ENCODE results near the gene KRTAP1-1.
"Not testable (repeated sequence)": the region's sequence is repeated elsewhere in the genome, so short reads cannot be mapped to it uniquely, and the experiment has no call there.

The KRTAP1-1 gene, protein sequence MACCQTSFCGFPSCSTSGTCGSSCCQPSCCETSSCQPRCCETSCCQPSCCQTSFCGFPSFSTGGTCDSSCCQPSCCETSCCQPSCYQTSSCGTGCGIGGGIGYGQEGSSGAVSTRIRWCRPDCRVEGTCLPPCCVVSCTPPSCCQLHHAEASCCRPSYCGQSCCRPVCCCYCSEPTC
- 0 reads per million in 2 experiments for total RNA-seq

- DNase-seq (ENCODE audit: low read depth), result not testable (repeated sequence)
Observed at GRCh38 chr17:41040783-41041571, at the start of gene KRTAP1-1. KRTAP1-1 (minus strand) TSS chr17:41041450; CDS start chr17:41041397, 53 bp downstream.

DNA sequence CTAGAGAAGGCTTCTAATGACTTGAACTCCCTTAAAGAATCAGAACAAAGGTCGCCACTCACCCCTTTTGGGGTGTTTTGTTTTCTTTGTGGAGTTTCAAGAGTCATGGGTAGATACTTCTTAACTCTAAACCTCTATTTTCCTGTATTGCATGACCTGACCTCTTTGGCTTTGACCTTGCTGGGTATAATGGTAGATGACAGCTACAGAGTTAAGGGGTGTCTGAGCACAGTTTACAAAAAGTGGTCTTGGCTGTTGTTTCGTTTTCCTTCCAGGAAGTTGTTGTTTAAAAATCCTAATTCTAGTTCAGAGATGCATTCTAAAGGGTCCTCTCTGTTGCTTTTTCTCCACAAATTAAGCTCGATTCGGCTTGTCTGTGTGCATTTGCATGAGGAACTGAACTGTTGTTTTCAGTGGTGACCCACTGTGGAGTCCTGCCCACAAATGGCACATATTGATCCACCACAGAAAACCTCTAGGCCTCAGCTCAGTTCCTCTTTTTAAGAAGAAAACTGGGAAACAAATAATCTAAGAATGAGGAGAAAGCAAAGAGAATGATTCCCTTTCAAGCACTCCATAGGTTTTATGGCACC is 47.6 kb upstream of the KRTAP1-1 start:
- DNase-seq (ENCODE audit: low read depth), result not testable (repeated sequence)

DNA sequence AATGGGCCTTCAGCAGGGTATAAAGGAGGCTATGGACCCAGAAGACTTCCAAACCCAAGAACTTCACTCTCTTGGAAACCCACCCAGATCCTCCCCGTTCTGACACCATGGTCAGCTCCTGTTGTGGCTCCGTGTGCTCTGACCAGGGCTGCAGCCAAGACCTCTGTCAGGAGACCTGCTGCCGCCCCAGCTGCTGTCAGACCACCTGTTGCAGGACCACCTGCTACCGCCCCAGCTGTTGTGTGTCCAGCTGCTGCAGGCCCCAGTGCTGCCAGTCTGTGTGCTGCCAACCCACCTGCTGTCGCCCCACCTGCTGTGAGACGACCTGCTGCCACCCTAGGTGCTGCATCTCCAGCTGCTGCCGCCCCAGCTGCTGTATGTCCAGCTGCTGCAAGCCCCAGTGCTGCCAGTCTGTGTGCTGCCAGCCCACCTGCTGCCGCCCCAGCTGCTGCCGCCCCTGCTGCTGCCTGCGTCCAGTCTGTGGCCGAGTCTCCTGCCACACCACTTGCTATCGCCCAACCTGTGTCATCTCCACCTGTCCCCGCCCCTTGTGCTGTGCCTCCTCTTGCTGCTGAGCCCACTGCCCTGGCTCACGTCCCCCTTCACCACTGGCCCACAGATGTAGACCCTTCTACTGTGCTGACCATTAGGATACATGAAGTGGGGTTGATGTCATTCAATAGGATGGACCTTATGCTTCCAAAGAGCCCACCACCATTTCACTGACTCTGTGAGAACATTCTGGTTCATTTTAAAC is 43.0 kb upstream of the KRTAP1-1 start, which contains the start of gene KRTAP4-7:
Gene KRTAP4-7, plus strand, starts transcription at position 51 of the 757 bp plus-strand sequence. Its CDS starts 57 bp downstream, at position 108.
- not testable (repeated sequence) for DNase-seq (ENCODE audit: low read depth)

GRCh38 chr17:41083427-41083826 is 42.2 kb upstream of the KRTAP1-1 start:
- DNase-seq (ENCODE audit: low read depth), result not testable (repeated sequence)

- no peak for DNase-seq (ENCODE audit: low read depth)
Observed at GRCh38 chr17:41082626-41083025, 41.4 kb upstream of the KRTAP1-1 start.

DNA sequence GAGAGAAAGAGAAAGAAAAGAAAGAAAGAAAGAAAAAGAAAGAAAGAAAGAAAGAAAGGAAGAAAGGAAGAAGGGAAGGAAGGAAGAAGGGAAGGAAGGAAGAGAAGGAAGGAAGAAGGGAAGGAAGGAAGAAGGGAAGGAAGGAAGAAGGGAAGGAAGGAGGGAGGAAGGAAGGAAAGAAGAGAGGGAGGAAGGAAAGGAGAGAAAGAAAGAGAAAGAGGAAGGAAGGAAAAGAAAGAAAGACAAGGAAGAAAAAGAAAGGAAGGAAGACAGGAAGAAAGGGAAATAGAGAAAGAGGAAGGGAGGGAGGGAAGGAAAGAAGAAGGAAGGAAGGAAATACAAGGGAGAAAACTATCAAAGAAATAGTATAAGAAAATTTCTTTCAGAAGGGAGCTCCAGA is 35.5 kb upstream of the KRTAP1-1 start:
- DNase-seq (ENCODE audit: low read depth), result no peak

DNA sequence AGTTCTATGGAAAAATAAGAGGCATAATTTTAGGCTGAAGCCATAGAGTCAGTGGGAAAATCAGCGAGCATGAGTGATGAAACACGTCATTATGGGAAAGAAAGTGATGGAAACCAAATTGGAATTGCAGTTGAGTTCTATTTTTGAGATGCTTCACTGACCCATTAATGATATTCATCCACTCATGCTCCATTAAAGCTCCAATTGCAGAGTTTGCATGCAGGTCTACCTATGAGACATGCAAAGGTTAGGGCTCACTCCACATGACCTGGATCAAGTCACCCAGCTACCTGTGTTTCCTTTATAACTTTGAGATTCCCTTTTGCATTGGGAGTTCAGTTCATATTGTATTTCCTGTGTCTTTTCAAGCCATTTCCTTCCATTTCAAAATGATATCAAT is 32.4 kb upstream of the KRTAP1-1 start:
- DNase-seq (ENCODE audit: low read depth), result no peak

GRCh38 chr17:41071606-41072360 is 30.5 kb upstream of the KRTAP1-1 start:
- no peak for DNase-seq (ENCODE audit: low read depth)

GRCh38 chr17:41069031-41069430 is 27.8 kb upstream of the KRTAP1-1 start:
- no peak for DNase-seq (ENCODE audit: low read depth)

DNA sequence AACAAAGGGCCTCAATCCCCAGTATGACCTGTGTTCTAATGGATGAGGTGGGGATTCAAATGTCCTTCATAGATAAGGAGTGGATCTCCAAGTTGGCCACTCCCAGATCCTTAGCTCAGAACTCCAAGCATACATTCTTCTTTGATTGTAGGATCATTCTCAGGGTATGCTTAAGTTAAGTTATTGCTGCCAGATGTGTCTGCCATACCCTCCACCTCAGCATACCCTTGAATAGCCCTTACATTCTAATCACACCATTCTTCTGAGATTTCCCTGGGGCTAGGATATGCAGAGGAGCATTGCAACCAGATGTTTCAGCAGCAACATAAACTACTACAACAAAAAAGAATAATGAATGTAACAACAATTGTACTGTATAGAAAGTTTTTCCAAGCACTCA is 26.0 kb upstream of the KRTAP1-1 start:
- no peak for DNase-seq (ENCODE audit: low read depth)

GRCh38 chr17:41065829-41066624 is 24.8 kb upstream of the KRTAP1-1 start, which contains the start of gene KRTAP2-4:
KRTAP2-4 (minus strand) TSS chr17:41065879; CDS start chr17:41065845, 34 bp downstream.
- DNase-seq (ENCODE audit: low read depth), result no peak

GRCh38 chr17:41065016-41065689 is 23.9 kb upstream of the KRTAP1-1 start:
- not testable (repeated sequence) for DNase-seq (ENCODE audit: low read depth)

DNA sequence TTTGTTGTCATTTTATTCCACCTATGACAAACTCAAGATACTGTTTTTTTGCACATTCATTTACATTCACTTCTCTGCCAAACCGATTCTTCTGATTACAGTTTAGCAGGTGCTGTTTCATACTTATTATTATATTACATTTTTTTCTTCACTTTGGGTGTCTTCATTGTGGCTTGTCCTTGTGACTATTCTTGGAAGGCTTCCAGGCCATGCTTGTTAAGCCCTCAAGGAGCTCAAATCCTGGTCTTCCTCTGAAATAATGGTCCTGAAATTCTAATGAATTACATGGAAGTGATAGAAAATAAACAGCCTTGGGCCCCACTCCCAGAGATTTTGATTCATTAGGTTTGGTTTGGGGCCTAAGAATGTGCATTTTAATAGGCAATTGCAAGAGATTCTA is 23.1 kb upstream of the KRTAP1-1 start:
- DNase-seq (ENCODE audit: low read depth), result no peak

DNA sequence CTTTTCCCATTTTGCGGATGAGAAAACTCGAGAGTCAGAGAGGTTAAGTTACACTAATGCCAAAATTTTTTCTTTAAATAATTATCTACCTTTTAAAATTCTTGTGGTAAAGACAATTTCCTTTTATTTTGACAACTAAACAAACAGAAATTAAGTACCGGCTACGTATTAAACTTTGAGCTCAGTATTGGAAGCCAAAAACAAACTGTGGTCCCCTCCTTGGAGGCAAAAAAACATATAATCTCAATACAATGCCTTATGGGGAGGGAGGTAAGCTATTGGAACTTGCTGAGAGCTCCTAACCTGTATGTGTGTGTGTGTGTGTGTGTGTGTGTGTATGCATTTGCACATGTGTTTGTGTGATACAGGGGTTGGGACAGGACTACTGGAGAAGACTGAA is 22.2 kb upstream of the KRTAP1-1 start:
- DNase-seq (ENCODE audit: low read depth), result no peak

DNA sequence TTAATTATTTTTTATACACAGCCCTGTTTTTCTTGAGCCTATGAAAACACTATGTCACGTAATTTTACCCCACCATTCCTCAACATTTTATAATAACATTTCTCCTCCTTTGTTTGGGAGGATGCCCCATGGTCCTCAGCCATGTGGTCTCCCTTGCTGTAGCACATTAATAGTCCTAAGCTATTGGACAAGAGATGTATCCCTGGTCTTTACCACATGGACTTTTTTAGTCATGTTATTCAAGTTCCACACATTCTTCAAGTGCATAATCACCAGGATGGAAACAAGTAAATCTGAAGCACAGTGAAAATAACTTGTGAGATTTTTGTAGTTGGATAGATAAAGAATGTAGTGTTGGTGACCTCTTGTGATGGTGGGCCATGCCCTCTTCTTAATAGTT is 20.7 kb upstream of the KRTAP1-1 start:
- DNase-seq (ENCODE audit: low read depth), result no peak

GRCh38 chr17:41060052-41060604 is 18.9 kb upstream of the KRTAP1-1 start, which contains the start of gene KRTAP2-3:
KRTAP2-3 (minus strand) TSS chr17:41060114; CDS start chr17:41060050, 64 bp downstream.
- DNase-seq (ENCODE audit: low read depth), result no peak

- not testable (repeated sequence) for DNase-seq (ENCODE audit: low read depth)
Observed at GRCh38 chr17:41059276-41060051, 18.2 kb upstream of the KRTAP1-1 start.

DNA sequence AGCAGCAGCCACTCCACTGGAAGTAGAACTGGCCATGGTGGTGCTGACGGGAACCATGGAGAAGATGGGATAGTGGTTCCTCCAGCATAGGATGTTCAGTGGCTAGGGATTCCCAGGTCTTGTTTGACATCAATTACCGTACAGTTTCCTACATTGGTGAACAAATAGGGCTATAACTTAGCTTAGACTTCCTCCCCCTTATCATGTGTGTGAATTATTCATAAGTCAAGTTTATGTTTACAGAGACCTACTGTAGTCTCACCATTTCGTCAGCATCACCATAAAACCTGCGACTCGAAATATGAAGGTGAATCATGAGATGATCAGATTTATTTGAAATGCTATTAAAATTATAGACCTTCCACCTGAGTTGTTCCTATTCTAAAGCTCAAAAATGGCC is 17.5 kb upstream of the KRTAP1-1 start:
- no peak for DNase-seq (ENCODE audit: low read depth)

DNA sequence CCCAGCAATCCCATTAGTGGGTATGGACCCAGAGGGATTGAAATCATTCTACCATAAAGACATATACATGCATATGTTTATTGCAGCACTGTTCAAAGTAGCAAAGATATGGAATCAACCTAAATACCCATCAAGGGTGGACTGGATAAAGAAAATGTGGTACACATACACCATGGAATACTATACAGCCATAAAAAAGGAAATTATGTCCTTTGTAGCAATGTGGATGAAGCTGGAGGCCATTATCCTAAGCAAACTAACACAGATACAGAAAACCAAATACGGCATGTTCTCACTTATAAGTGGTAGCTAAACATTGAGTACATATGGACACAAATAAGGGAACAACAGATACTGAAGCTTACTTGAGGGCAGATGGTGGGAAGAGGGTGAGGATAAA is 16.3 kb upstream of the KRTAP1-1 start:
- no peak for DNase-seq (ENCODE audit: low read depth)
